ENCODE results near the gene RERE. TPM values are rescaled to one million over a fixed set of nuclear protein-coding genes. Genes with fewer than 3 reads are reported as not detected.

RERE gene
- total RNA-seq, 1 experiment from 2014 or later = 73.4 TPM

GRCh38 chr1:8586438-8586837, 231.0 kb downstream of the RERE start:
- no TSS peak for BruUV-seq (replicated peaks)
- intact Hi-C loops (cut with micrococcal nuclease; ENCODE audit: unreplicated experiment) = no loop called here
- Histone ChIP-seq H3K4me3 (no peak overlapping the region), H3K9me3 (ENCODE audit: insufficient read depth, low read depth) (no peaks in the 10 kb centered on the region), H3K36me3 (ENCODE audit: low read depth) (no peaks in the 10 kb centered on the region), H3K27me3 (ENCODE audit: insufficient read depth, low read depth) (no peaks in the 10 kb centered on the region), H3K9me2 (ENCODE audit: insufficient read depth) (no peaks in the 10 kb centered on the region), H3K79me2 (ENCODE audit: low read depth) (0 out of 2 replicates have a peak, but pooled peaks cover 5% of the 10 kb centered on the region), H3K27ac (no peak overlapping the region), H3K4me2 (no peak overlapping the region), H2AFZ (no peak overlapping the region), H3K4me1 (replicated peaks; ENCODE audit: insufficient read depth) (no peaks in the 10 kb centered on the region), H3F3A (ENCODE audit: insufficient read depth, low read depth) (no peaks in the 10 kb centered on the region), H4K20me1 (ENCODE audit: insufficient read depth) (peaks cover 4% of the 10 kb centered on the region; the same call in 1 of the 2 replicates)
- no peak for DNase-seq
- ChIA-PET POLR2A (ENCODE audit: unreplicated experiment) (no interaction called here), CTCF (no interaction called here)
- TF ChIP-seq EZH2 (IDR thresholded peaks at IDR 0.05; ENCODE audit: low read depth) (no peak), CTCF (conservative IDR thresholded peaks at IDR 0.05) (no peak)

GRCh38 chr1:8584316-8584715, 233.1 kb downstream of the RERE start:
- CTCF ChIA-PET = interaction anchor here (0.6 kb wide), 1 partner anchor 246 kb away, joined by 3 read pairs; no protein-coding TSS in a partner anchor
- no TSS peak for BruUV-seq (replicated peaks)
- Histone ChIP-seq H3K9me3 (ENCODE audit: insufficient read depth, low read depth) (no peaks in the 10 kb centered on the region), H3K36me3 (ENCODE audit: low read depth) (no peaks in the 10 kb centered on the region), H3K27me3 (ENCODE audit: insufficient read depth, low read depth) (no peaks in the 10 kb centered on the region), H2AFZ (no peak overlapping the region), H3K4me2 (no peak overlapping the region), H3K9me2 (ENCODE audit: insufficient read depth) (no peaks in the 10 kb centered on the region), H3K4me1 (replicated peaks; ENCODE audit: insufficient read depth) (no peaks in the 10 kb centered on the region), H4K20me1 (ENCODE audit: insufficient read depth) (peaks cover 4% of the 10 kb centered on the region; the same call in 1 of the 2 replicates), H3K4me3 (no peak overlapping the region), H3F3A (ENCODE audit: insufficient read depth, low read depth) (no peaks in the 10 kb centered on the region), H3K27ac (no peak overlapping the region), H3K79me2 (ENCODE audit: low read depth) (0 out of 2 replicates have a peak, but pooled peaks cover 5% of the 10 kb centered on the region)
- intact Hi-C loops (cut with micrococcal nuclease; ENCODE audit: unreplicated experiment) = no loop called here
- POLR2A ChIA-PET (ENCODE audit: unreplicated experiment) = no interaction called here
- TF ChIP-seq EZH2 (IDR thresholded peaks at IDR 0.05; ENCODE audit: low read depth) = no peak
- TF ChIP-seq CTCF (conservative IDR thresholded peaks at IDR 0.05) = no peak
- DNase-seq = no peak

- Histone ChIP-seq H3F3A (ENCODE audit: insufficient read depth, low read depth) (no peaks in the 10 kb centered on the region), H3K9me2 (ENCODE audit: insufficient read depth) (no peaks in the 10 kb centered on the region), H3K27me3 (ENCODE audit: insufficient read depth, low read depth) (no peaks in the 10 kb centered on the region), H3K9me3 (ENCODE audit: insufficient read depth, low read depth) (no peaks in the 10 kb centered on the region), H3K27ac (no peak overlapping the region), H2AFZ (no peak overlapping the region), H3K4me2 (no peak overlapping the region), H4K20me1 (ENCODE audit: insufficient read depth) (peaks cover under 1% of the 10 kb centered on the region; the same call in 1 of the 2 replicates), H3K79me2 (ENCODE audit: low read depth) (no peaks in the 10 kb centered on the region), H3K36me3 (ENCODE audit: low read depth) (no peaks in the 10 kb centered on the region), H3K4me3 (no peak overlapping the region), H3K4me1 (replicated peaks; ENCODE audit: insufficient read depth) (no peaks in the 10 kb centered on the region)
- intact Hi-C loops (cut with micrococcal nuclease; ENCODE audit: unreplicated experiment) = no loop called here
- POLR2A ChIA-PET (ENCODE audit: unreplicated experiment) = no interaction called here
- CTCF ChIA-PET = interaction anchor here (0.7 kb wide), 1 partner anchor 11 kb away, joined by 3 read pairs; no protein-coding TSS in a partner anchor
- TF ChIP-seq CTCF (conservative IDR thresholded peaks at IDR 0.05) (no peak), EZH2 (IDR thresholded peaks at IDR 0.05; ENCODE audit: low read depth) (no peak)
- BruUV-seq (replicated peaks) = no TSS peak
- DNase-seq = no peak
Observed at GRCh38 chr1:8583031-8583430, 234.4 kb downstream of the RERE start.

Measured in PC-9 (cell line).